Pancreas (tissue), 10 donors: Measurements from ENCODE around the gene C12orf42. TPM values are rescaled to one million over a fixed set of nuclear protein-coding genes. Genes with fewer than 3 reads are reported as not detected.
A peak's percentile ranks its signal among the peaks of the same experiment; 100 is the strongest.
"Not testable (repeated sequence)": the region's sequence is repeated elsewhere in the genome, so short reads cannot be mapped to it uniquely, and the experiment has no call there.

Source experiments
- ATAC-seq, 4 donors: fragments of 200-7000 bp; cut with Tn5 transposase; one replicate each; pipeline versions ENCODE4 v1.8.0 to v1.9.1; 2020; ENCODE audit warnings: mild to moderate bottlenecking in 4 of 4, moderate library complexity in 4 of 4
- DNase-seq, 6 donors: peaks; one replicate each; pipeline ENCODE4 v3.0.0-alpha.2; 2020
- FAIRE-seq: peaks from 2 replicates; lab custom pipeline; 2012; peaks lifted over from hg19 to GRCh38; lab: Jason Lieb, UNC
- H3K27ac ChIP-seq, 4 donors: fragments of 200-600 bp; sonication (generic); 1 replicate in 3 of 4; 2 replicates in 1 of 4; pipeline versions ENCODE4 v1.5.0 to v1.8.0; 2020
- H3K27me3 ChIP-seq, 4 donors: fragments of 200-600 bp; one replicate each; pipeline ENCODE4 v1.8.0; 2021
- H3K36me3 ChIP-seq, 3 donors: fragments of 200-600 bp; sonication (generic) in 1 of 3; one replicate each; pipeline versions ENCODE4 v1.5.0 to v1.8.0; 2020 to 2021
- H3K4me1 ChIP-seq, 3 donors: fragments of 200-600 bp; one replicate each; pipeline ENCODE4 v1.8.0; 2021
- H3K4me3 ChIP-seq, 4 donors: fragments of 200-600 bp; sonication (generic) in 2 of 4; one replicate each; pipeline versions ENCODE4 v1.5.0 to v1.8.0; 2020 to 2021
- H3K9me3 ChIP-seq, 4 donors: fragments of 200-600 bp; one replicate each; pipeline ENCODE4 v1.8.0; 2021
- CTCF ChIP-seq, 4 donors: fragments of 200-600 bp; sonication (generic) in 3 of 4; IDR thresholded peaks; one replicate each; pipeline versions ENCODE4 v1.5.0 to v1.8.0; 2021; ENCODE audit warnings: antibody characterized with exemption in 4 of 4
- WGBS, 2 donors: extraction: QIAGEN DNeasy Blood & Tissue Kit; methylation state at CpG; one replicate each; pipeline ENCODE4 v1.1.7; 2013; 5-methylcytosine and 5-hydroxymethylcytosine counted together
- intact Hi-C, 3 donors: fragments of 100-400 bp; cut with DNase I; formaldehyde crosslinking; loops; one replicate each; pipeline versions ENCODE4 v1.11.1 to v1.14.2; 2022
- polyA plus RNA-seq, 2 donors: library from polyadenylated mRNA; stranded (reverse); fragments of 200-250 nt; gene quantifications; one replicate each; pipeline ENCODE4 v1.2.3, GENCODE V29; 2013
- total RNA-seq, 6 donors: library from RNA; stranded (reverse); fragmentation: NEBNext Ultra II Directional in 4 of 6; extraction: Animal tissue kit (Norgen Biotek cat#: 25700) in 4 of 6; gene quantifications; one replicate each; pipeline versions ENCODE4 v1.2.1 to v1.2.4, GENCODE V29; 2021 to 2023
- donor health status: healthy with polysubstance abuse.
- donor health status: DM: no; HTN: no; CAD: no; lungs with moderate emphysema.
- donor health status: DM: no; HTN: no; CAD: no.
- donor health status: control.
- donor health status: control.
- donor health status: Bipolar disorder and iron deficiency.
- donor health status: DM: yes; HTN: yes; CAD: no.
- donor health status: DM: no; HTN: no; CAD: no.
- donor health status: DM: no; HTN: no; CAD: no.
- donor health status: DM: yes; HTN: yes; CAD: no.

The C12orf42 gene
- total and polyA plus RNA-seq, 8 donors, result not detected

GRCh38 chr12:103444983-103445382, 50.8 kb downstream of the C12orf42 start:
- Histone ChIP-seq H3K27ac (no peak overlapping the region), H3K9me3 (no peaks in the 10 kb centered on the region), H3K4me1 (no peaks in the 10 kb centered on the region), H3K4me3 (no peak overlapping the region), H3K36me3 (no peaks in the 10 kb centered on the region), H3K27me3 (peaks cover 0 to 7% (median 0%) of the 10 kb centered on the region in 4 donors)
- no peak for DNase-seq
- no peak for FAIRE-seq
- intact Hi-C loops, result no loop called here
- TF ChIP-seq CTCF (IDR thresholded peaks at IDR 0.05), result no peak
- no peak for ATAC-seq
- 21 to 22% methylated on average over 4 of the region's 4 CpGs for WGBS, 2 donors

- ATAC-seq (no peak), FAIRE-seq (no peak), DNase-seq (no peak)
- TF ChIP-seq CTCF (IDR thresholded peaks at IDR 0.05), result no peak
- intact Hi-C loops, result no loop called here
- Histone ChIP-seq H3K4me3 (no peak overlapping the region), H3K27ac (no peak overlapping the region), H3K4me1 (no peaks in the 10 kb centered on the region), H3K9me3 (no peaks in the 10 kb centered on the region), H3K36me3 (no peaks in the 10 kb centered on the region), H3K27me3 (peaks cover 0 to 7% (median 0%) of the 10 kb centered on the region in 4 donors)
- 46 to 51% methylated on average over 3 of the region's 3 CpGs for WGBS, 2 donors
Measured at GRCh38 chr12:103442822-103443221, 52.9 kb downstream of the C12orf42 start.

GRCh38 chr12:103442182-103442555, 53.6 kb downstream of the C12orf42 start:
- no peak for TF ChIP-seq CTCF (IDR thresholded peaks at IDR 0.05)
- peaks cover 0 to 7% (median 0%) of the 10 kb centered on the region in 4 donors for H3K27me3 ChIP-seq
- no peaks in the 10 kb centered on the region for H3K9me3 ChIP-seq
- ATAC-seq (no peak), FAIRE-seq (no peak), DNase-seq (no peak)
- intact Hi-C loops, result no loop called here
- H3K4me1 ChIP-seq, result no peaks in the 10 kb centered on the region
- 58 to 68% methylated on average over 5 of the region's 5 CpGs for WGBS, 2 donors
- H3K4me3 ChIP-seq, result no peak overlapping the region
- H3K36me3 ChIP-seq, result no peaks in the 10 kb centered on the region
- no peak overlapping the region for H3K27ac ChIP-seq

- Histone ChIP-seq H3K4me3 (no peak overlapping the region), H3K27me3 (peaks cover 0 to 7% (median 0%) of the 10 kb centered on the region in 4 donors), H3K9me3 (no peaks in the 10 kb centered on the region), H3K27ac (no peak overlapping the region), H3K4me1 (no peaks in the 10 kb centered on the region), H3K36me3 (no peaks in the 10 kb centered on the region)
- TF ChIP-seq CTCF (IDR thresholded peaks at IDR 0.05), result no peak
- WGBS, 2 donors, result 34 to 53% methylated on average over 1 of the region's 1 CpG
- FAIRE-seq (no peak), DNase-seq (no peak), ATAC-seq (peak in 1 of 4 donors; percentile 34)
- intact Hi-C loops, result no loop called here
Measured at GRCh38 chr12:103441437-103442181, 54.2 kb downstream of the C12orf42 start.

- DNase-seq, H3K9me3 ChIP-seq, intact Hi-C loops, H3K4me1 ChIP-seq, H3K27ac ChIP-seq, ATAC-seq, H3K36me3 ChIP-seq, H3K27me3 ChIP-seq, FAIRE-seq, H3K4me3 ChIP-seq: not testable (repeated sequence)
- 62 to 71% methylated on average over 28 to 29 of the region's 33 CpGs for WGBS, 2 donors
Measured at GRCh38 chr12:103434165-103435105, 61.3 kb downstream of the C12orf42 start.
